GM18861 (cell line): Measurements from ENCODE around the gene VWA5B1.

Source experiments
- ATAC-seq: cut with Tn5 transposase; IDR thresholded peaks from one replicate; pipeline ENCODE4 v1.9.1; 2021; ENCODE audit not compliant: unreplicated experiment

The VWA5B1 gene

DNA sequence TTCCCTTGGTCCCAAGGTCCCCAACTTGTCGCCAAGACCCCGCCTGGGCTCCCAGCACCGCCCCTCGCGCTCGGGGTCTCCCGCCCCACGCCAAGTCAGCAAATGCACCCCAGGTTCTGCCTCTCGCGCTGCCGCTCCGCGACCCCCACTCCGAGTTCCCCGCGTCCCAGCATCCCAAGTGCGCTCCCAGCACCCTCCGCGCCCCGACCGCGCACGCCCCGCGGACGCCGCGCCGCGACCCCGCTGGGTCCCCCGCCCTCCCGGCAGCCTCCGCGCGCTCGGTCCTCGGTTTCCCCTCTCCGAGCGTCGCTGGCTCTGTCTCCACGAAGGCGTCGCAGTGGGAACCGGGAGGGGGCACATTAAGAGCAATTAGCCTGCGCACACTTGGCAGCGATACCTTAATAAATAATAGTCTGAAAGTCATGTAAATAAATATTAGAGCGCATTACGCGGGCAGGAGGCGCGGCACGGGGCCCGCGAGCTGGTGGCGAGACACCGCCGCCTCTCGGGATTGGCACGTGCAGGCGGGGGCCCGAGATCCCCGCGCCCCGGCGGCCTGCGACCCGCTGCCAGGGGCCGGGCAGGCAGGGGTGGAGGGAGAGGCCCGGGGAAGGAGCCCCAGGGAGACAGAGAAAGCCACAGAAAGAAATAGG is 75.9 kb downstream of the VWA5B1 start:
- no peak for ATAC-seq

DNA sequence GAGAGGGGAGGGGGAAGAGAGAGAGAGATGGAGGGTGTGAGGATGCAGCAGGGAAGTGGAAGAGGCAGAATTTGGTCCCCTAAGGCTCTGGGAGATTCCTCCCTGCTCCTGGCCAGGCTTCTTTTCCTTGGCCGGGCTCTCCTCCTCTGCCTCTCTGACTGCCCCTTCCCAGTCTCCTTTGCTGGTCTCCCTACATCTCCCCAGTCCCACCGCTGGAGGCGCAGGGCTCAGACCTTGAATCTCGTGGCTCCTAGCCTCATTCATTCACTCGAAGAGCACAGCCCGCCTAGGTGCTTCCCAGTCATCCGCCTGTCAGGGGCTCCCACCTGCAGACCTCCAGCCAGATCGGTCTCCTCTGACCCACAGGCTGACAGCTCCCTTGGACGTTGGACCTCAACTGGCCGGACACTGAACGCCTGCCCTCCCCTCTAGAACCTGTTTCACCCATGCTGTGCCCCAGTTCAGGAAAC is 76.5 kb downstream of the VWA5B1 start:
- ATAC-seq = no peak

- ATAC-seq = no peak
These were observed 77.0 kb downstream of the VWA5B1 start for GRCh38 chr1:20367626-20368025.

GRCh38 chr1:20368866-20369470 is 78.3 kb downstream of the VWA5B1 start:
- no peak for ATAC-seq

DNA sequence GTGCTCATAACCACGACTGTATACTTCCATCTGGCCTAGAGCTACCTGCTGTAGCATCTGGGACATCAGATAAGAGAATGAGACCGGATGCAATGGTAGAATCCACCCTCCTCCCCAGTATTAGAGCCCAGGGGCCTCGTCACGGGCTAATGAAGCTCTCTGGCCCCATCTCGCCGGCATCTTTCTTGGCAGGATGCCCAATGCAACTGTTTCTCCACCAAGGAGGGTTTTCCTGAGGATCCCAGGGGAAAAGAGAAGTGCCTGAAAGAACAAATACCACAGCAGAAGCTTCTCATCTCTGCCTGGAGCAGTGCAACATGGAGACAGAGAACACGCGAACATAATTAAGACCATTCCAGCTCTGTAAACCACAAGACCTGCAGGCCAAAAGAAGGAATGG is 80.0 kb downstream of the VWA5B1 start:
- ATAC-seq = no peak

- no peak for ATAC-seq
These were observed 80.7 kb downstream of the VWA5B1 start for GRCh38 chr1:20371411-20371810.

- ATAC-seq = no peak
These were observed 81.2 kb downstream of the VWA5B1 start for GRCh38 chr1:20371883-20372282.

DNA sequence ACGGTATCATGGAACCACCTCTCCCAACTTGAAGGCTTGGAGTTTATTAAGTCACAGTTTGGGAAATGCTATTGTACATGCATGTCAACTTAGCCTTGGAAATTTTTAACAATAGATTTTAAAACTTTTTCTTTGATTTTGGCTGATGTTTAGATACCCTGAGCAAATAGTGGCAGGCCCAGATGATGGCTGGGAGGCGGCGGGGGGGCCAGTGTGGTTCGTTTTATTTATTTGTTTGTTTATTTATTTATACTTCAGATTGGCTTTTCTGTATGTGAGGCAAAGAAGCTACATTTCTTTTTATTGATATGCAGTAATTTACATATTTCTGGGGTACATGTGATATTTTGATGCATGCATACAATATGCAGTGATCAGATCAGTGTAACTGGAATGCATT is 82.0 kb downstream of the VWA5B1 start:
- no peak for ATAC-seq

GRCh38 chr1:20373286-20373685 is 82.6 kb downstream of the VWA5B1 start:
- no peak for ATAC-seq

GRCh38 chr1:20373764-20374163 is 83.1 kb downstream of the VWA5B1 start:
- ATAC-seq = no peak

GRCh38 chr1:20375563-20375962 is 84.9 kb downstream of the VWA5B1 start:
- no peak for ATAC-seq

- no peak for ATAC-seq
These were observed 85.5 kb downstream of the VWA5B1 start for GRCh38 chr1:20376171-20376570.

- no peak for ATAC-seq
These were observed 86.3 kb downstream of the VWA5B1 start for GRCh38 chr1:20376880-20377494.

- ATAC-seq = no peak
These were observed 87.0 kb downstream of the VWA5B1 start for GRCh38 chr1:20377516-20378270.

DNA sequence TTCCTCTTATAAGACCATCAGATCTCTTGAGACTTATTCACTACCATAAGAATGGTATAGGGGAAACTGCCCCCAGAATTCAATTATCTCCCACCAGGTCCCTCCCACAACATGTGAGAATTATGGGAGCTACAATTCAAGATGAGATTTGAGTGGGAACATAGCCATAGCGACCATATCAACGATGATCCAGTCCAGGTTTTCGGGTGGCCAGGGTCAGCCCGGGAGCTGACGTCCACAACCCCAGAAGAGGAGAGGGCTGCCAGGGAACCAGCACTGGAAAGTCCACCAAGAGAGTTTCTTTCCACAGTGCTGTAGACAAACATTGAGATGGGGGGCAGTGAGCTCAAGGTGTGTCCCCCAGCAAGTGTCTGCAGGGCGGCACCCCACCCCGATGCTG is 88.4 kb downstream of the VWA5B1 start:
- no peak for ATAC-seq

GRCh38 chr1:20380175-20380574 is 89.5 kb downstream of the VWA5B1 start:
- ATAC-seq = no peak

DNA sequence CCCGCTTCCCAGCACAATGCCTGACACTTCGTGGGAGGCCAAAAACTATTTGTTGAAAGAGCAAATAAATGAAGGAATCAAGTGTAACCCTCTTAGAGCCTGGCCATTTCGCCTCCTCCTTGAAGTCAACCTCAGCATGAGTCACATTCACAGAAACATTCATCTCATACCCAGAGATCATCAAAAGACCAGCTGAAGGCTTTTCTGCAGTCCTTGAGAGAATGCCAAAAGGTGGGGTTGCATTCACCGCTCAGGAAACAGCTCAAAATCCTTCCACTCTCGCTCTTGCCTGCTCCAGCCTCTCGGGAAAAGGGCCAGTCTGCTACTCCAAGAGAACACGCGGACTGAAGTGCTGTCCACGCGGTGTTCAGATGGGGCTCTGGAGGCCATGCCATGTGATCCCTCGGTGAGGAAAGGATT is 90.0 kb downstream of the VWA5B1 start:
- no peak for ATAC-seq

DNA sequence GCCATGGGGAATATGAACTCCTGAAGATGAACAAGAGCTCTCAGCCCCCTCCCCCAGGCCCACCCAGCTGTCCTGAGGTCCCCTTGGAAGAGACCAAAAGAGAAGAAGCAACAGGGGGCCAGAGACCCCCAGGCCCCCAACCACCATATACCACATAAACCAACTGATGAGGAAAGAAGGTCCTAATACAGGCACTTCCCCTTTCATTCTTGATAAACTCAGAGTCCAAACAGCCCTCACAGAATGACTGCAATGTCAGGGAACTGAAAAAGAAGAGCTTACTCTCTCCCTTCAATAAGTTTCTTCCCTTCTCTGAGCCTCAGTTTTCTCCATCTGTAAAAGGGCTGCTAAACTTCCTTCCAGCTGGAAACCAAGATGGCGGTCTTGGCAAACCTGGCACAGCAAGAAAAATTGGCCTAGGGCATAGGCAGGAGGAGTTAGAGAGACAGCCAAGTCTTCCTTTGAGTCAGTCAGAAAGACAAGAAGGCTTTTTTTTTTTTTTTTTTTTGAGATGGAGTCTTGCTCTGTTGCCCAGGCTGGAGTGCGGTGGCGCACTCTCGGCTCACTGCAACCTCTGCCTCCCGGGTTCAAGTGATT is 90.5 kb downstream of the VWA5B1 start:
- ATAC-seq = no peak

DNA sequence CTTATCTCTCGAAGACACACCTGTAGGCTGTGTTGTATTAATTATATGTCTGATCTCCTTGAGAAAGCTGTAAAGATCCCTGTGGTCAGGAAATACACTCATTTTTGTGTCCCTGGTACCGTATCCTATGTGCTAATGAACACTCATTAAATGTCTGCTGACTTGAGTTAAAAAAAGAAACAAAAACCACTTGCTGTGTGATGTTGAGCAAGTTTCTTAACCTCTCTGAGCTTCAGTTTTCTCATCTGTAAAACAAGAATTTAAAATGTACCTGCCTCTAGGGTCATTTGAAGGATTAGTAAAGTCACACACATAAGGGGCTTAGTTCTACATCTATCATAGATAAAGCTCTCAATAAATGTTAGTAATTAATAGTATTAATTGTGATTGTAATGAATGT is 91.3 kb downstream of the VWA5B1 start:
- no peak for ATAC-seq

- ATAC-seq = no peak
These were observed 92.0 kb downstream of the VWA5B1 start for GRCh38 chr1:20382711-20383110.

GRCh38 chr1:20383631-20384030 is 93.0 kb downstream of the VWA5B1 start:
- no peak for ATAC-seq
